Activated CD4-positive, alpha-beta T cell treated with anti-CD3 and anti-CD28 coated beads, Interleukin-2, amount 50 U/mL, for 1 hour (primary cell): ENCODE data around the gene STPG2.

ENCODE experiments used
- DNase-seq: peaks from one replicate; pipeline ENCODE4 v3.0.0-alpha.2; 2020

STPG2 gene

GRCh38 chr4:98092833-98093439, 50.3 kb downstream of the STPG2 start:
- no peak for DNase-seq

DNA sequence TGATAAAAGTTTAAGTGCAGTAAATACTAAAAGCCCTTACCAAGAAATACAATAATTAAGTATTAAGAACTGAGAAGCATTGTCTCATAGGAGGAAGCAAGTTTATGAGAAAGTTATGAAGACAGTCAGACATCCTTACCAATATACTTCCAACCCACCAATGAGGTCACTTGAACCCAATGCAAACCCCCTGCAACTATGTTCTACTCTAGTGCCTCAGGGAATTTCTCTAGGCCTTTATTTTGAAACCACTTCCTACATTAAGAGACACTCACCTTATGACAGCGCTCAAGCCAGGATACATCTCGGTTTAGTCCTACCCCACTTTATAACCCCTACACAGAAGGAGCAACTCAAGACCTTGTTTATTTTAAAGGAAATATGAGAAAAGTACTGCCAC, 61.3 kb downstream of the STPG2 start:
- DNase-seq: no peak

DNA sequence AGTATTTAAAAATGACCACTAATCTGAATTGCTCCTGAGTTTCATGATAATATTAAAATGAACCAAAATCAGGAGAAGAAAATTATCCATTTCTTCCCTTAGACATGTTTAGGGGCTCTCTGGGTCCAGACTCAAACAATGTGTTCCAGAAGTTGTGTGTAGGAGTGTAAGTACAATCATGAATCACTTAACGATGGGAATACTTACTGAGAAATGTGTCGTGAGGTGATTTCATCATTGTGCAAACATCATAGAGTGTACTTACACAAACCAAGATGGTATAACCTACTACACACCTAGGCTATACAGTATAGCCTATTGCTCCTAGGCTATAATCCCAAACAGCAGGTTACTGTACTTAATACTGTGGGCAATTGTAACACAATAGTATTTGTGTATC, 74.8 kb downstream of the STPG2 start:
- DNase-seq: no peak

DNA sequence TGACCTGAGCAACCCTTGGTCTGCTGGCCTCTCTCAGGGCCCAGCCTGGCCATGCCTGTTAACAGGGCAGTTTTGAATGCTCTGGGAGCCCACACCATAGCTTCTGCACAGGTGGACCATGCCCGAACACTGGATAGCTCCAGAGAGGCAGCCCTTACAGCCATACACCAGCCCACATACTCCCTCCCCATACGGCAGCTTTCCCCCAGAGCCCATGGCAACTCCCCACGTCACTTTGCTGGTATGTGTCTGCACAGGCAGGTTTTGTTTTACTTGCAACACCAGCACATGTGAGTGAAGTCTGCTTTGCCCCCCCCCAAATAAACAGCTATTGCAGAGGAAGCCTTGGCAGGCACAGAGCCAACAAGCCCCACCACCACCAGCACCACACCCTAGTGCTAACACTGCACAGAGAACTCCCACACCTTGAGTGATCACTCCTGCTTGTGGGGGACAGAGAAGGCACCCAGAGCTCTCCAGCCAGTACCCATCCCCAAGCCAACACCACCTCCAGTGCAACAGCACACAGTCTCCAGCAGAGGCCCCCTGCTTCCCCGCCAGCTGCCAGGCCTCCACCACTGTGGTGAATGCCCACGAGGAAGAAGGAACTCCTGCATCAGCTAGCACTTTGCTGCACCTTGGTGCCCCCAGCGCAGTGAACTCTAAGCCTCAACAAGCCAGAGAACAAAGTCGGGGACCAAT, 87.3 kb downstream of the STPG2 start:
- DNase-seq: no peak

DNA sequence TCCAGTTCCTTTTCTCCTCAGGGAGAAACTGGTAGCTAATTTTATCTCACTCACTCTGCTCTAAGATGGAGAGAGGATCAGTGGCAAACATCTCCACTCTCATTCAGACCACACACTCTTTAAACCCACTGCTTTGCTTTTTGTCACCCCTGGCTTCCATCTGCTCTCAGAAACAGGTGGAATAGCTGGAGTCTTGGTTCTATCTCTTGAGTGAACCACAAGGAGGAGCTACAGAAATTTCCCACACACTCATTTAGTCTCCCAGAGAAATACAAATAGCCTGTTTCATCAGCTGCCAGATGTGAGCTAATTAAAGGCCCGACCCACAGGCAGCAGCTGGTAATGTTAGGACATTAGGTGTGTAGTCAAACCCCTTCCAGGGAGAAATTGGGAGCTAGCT, 96.6 kb downstream of the STPG2 start:
- no peak for DNase-seq

DNA sequence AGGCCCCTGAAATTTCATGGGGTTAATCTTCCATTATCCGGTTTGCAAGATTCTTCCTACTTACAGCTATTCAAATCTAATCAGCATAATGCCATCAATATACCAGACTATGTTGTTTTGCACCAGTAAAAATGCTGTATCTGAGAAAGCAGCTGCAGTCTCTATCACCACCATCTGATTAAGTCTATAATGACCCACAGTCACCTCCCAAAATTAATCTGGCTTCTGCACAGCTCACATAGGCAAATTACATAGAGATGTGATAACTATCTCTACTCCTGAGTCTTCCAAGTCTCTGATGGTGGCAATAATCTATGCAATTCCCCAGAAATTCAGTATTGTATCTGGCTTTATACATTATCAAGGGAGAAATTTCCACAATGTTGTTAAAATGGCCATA, 113.2 kb downstream of the STPG2 start:
- DNase-seq: no peak

DNA sequence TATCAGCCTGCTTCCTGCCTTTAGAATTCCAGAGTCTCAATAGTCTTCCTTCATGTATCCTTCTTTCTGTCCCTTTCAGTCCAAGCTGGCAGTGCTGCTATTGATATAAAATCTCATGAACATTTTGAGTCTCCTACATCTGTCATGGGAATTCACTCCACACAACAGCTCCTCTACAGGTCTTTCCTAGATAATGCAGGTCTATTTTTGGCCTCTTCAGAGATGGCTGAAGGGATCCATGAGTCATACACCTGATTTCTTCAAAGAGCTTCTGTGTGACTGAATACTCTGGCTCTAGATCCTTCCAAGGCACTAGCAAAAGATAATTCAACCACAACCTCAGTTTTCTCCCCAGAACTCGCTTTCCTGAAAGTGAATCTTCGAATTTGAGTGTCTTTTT, 115.4 kb downstream of the STPG2 start:
- DNase-seq: no peak

DNA sequence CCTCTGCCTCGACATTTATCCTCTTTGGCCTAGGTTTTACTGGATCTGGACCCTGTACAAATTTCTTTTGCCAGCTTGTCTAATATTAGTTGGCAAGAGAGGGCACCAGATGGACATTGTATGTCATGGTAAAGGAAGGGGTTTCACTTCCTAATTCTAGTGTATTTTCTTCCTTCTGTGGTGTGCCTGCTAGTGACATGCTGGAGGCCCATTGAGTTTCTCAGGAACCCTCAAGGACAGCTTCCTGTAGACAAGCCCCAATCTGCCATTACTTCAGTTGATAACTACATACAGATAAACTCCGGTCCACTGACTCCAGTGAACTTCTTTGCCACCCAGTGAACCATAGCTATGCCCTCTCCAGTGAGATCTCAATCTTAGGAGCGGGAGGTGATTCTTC, 116.9 kb downstream of the STPG2 start:
- no peak for DNase-seq

- DNase-seq: no peak
Measured at GRCh38 chr4:98006814-98007412, 136.4 kb downstream of the STPG2 start.

DNA sequence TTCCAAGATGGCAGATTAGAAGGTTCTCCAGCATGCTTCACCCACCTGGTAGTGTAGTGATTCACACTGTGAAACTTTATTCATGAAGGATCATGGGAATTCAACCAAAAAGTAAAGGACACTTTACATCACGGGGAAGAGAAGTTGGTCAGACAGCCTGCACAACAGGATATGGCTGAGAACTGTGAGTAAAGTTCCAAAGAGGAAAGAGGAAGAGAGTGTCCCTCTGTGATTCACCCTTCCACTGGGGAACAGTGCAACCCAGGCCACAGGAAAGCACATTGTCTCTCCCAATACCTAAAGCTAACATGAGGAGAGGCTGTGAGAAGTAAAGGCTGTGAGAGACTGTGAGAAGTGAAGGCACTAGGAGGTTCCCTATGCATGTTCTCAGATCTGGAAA, 137.2 kb downstream of the STPG2 start:
- no peak for DNase-seq

GRCh38 chr4:98000940-98001339, 142.3 kb downstream of the STPG2 start:
- no peak for DNase-seq

DNA sequence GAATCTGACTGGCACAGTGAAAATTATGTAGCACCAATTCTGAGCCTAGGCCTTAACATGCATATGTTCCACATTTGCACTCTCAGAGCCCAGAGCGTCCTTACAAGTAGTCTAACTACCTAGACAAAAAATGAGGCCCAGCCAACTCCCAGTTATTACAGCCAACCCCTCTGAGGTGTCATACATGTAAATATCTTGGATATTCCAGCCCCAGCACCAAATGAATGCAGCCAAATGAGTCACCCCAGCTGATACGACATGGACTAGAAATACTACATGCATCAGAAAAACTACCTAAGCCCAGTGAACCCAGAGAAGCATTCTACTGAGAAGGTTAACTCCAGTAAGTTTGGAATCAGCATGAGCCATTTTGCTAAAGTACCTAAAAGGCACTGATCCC, 145.1 kb downstream of the STPG2 start:
- DNase-seq: no peak

DNA sequence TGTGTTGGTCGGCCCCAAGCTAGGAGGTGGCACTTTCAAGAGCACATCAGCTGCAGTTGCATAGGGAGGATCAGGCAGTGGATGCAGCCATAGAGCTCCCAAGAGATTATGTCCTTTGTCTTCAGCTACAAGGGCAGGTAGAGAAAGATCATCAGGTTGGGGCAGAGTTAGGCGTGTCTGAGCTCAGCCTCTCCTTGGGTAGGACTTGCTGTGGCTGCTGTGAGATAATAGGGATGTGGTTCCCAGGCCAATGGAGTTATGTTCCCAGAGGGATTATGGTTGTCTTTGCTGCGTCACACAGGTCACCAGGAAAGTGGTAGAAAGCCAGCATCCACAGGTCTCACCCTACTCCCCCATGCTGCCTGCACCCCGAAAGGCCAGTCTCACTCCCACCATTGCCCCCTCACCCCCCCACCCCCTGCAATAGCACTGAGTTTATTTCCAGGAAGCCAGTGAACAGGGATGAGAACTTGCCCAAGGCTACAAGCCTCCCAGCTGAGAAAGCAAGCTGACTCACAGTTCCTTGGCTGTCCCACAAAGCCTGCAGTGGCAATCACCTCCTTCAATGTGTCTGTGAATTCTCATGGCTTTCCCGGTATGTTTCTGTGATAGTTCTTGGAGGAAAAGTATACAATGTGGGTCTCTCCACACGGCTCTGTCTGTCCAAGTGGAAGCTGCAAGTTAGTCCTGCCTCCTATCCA, 148.4 kb downstream of the STPG2 start:
- no peak for DNase-seq

GRCh38 chr4:97990409-97990808, 152.9 kb downstream of the STPG2 start:
- DNase-seq: no peak

DNA sequence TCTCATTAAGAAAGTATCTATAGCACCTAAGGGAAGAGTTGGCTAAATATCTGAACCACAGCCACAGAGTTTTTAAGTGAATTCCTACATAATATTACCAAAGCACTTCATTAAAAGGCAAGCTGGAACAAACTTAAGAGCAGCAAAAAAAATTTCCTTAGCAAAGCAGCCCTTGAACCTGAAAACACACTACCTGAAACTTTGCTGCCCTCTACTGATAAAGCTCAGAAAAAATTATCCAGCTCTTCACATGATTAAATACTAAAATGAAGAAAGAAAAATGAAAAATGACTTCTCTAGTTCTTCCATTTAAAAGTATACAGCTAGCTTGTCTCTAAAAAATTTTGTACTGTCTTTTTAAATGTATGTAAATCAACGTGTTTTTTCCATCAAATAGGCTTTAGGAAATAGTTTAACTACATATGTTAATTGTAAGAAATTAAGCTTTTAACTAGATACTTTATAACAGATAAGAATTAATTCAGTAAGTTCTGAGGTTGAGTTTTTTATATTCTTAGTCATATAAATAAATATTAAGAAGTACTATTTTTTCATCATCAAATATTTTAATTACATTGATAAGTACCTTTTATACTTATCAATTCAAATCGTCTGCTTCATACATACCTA, 156.1 kb downstream of the STPG2 start:
- no peak for DNase-seq

DNA sequence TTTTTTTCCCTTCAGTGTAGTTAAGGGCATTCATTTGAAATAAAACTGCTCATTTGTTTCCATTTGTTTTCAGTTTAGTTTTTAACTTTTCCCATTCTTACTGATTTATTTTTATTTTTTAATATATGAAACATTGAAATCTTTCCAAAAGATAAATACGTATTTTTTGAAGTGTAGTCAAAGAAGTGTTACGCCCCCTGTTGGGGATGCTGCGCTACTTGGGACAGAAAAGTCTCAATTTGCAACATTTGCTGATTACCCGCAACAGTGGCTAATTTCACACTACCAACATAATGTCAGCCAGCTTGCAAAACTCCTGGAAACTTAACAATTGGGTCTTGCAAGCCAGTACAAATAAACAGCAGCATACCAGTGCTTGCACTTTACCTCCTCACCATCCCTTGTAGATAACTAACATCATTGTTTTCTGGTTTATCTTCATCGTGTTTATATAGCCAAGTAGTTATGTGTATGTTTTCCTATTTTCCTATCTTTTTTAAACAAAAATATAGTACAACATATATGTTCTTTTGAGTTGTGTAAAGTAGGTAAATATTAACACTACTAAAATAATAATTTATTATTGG, 158.6 kb downstream of the STPG2 start:
- DNase-seq: no peak

DNA sequence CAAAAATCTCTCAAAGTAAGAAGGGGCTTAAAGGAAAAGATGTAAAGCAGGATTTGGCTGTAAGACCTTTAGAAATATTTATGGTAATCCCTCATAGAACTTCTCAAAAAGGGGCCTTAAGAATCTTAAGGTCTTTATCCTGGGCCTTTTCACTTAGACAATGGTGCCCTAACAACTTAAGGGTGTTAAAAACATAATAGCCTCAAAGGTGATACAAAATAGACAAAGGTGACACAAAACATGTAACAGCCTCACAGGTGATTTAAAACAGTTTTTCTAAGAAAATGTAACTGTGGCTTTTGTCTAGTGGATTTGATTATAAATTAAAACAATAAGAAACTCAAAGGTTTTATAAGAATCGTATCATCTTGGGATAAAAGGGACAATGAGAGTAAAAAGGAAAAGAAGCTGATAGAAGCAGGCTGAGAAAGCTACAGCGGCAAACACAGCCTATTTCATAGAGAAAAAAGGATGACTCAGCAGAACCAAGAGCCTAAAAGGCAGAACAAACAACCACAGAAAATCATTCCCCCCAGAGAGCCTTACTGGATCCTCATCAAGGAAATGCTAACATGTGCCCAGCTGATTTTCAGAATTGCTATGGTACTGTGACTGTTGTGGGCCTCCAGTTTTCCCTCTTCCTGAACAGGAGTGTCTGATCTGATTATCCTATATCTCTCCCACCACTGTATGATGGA, 164.3 kb downstream of the STPG2 start:
- no peak for DNase-seq

DNA sequence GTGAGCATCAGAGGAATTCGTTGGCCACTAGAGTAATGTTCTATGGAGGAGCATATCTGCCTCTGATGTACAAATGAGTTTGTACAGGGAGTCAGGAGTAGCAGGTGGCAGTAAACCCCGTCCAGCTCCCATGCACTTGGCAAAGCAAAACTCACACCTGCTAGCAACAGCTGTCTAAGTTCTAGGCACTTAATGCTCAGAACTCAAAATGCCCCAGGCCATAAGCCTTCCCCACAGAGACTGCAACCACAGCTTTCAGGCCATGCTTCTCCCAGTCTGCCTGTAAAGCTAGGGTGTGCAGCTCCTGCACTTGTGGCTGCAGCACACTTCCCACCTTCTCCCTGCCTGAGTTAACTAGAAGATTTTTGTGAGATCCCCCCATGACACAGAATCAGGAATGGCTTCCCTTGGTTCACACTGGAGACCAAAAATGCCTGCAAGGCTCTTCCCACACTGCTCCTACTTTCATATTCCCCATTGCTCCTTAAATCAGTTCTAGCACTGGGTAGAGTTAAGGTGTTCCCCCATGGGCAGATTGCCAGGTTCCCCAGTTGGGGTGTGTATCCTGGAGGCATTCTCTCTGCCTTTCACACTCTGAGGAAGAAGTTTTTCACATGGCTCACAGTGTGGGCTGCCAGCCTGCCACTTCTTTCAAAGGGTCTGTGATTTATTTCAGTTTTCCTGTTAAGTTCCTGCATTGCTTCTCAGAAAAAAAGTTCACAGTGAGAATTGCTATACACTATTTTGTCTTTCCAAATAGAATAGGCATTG, 189.9 kb downstream of the STPG2 start:
- DNase-seq: no peak

DNA sequence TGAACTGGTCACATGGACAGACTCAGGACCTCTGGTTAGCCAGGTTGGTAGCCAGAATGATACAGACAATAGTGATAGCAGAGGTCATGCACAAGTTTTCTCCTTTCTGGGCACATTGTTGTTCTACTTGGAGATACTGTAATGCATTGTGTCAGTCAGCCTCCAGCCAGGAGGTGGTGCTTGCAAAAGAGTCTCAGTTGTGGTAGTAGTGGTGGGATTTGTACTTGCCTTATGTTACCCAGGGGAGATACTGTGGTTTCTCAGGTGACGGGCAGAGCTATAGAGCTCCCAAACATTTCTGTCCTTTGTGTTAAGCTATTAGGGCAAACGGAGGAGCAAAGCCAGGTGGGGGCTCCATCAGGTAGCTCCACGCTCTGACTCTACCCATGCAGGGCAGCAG, 190.5 kb downstream of the STPG2 start:
- DNase-seq: no peak

DNA sequence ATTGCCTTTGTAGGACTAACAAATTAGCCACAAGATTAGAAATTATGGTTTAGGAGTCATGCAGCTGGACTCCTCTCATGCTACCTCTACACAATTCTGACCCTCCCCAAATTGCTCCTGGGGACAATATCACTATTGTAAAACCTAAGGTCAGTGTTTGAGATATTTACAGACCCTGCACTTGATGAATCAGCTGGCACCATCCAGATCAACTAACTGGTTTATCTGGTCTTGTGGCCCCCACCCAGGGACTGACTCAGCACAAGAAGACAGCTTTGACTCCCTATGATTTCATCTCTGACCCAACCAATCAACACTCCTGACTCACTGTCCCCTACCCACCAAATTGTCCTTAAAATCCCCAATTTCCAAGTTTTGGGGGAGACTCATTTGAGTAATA, 192.4 kb downstream of the STPG2 start:
- no peak for DNase-seq

DNA sequence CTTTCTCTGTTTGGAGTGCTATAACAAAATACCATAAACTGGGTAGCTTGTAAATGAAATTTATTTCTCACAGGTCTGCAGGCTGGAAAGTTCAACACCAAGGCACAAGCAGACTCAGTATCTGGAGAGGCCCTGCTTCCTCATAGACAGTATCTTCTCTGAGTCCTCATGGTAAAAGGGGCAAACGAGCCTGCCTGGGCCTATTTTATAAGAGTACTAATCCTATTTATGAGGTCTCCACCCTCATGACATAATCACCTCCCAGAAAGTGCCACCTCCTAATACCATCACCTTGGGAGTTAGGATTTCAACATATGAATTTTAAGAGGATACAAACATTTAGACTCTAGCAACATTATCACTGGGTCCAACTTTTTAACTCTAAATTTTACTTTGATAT, 200.3 kb downstream of the STPG2 start:
- no peak for DNase-seq

GRCh38 chr4:97942137-97942536, 201.1 kb downstream of the STPG2 start:
- DNase-seq: no peak
